Activated naive CD4-positive, alpha-beta T cell treated with anti-CD3 and anti-CD28 coated beads, Interleukin-2, amount 50 U/mL, for 24 hours (primary cell): ENCODE measurements around the gene OIT3.
A peak's percentile ranks its signal among the peaks of the same experiment; 100 is the strongest.
"Not testable (repeated sequence)": the region's sequence is repeated elsewhere in the genome, so short reads cannot be mapped to it uniquely, and the experiment has no call there.

ENCODE experiments used
- H3K27ac Mint-ChIP-seq: one replicate; pipeline ENCODE4 v1.8.0; 2021; ENCODE audit warnings: mild to moderate bottlenecking, mixed read lengths
- H3K27me3 Mint-ChIP-seq: one replicate; pipeline ENCODE4 v1.8.0; 2021; ENCODE audit warnings: mixed read lengths
- H3K36me3 Mint-ChIP-seq: one replicate; pipeline ENCODE4 v1.8.0; 2021; ENCODE audit warnings: mixed read lengths
- H3K4me1 Mint-ChIP-seq: one replicate; pipeline ENCODE4 v1.8.0; 2021; ENCODE audit warnings: mixed read lengths
- H3K4me3 Mint-ChIP-seq: one replicate; pipeline ENCODE4 v1.8.0; 2021; ENCODE audit warnings: mild to moderate bottlenecking, mixed read lengths
- H3K9me3 Mint-ChIP-seq: one replicate; pipeline ENCODE4 v1.8.0; 2021; ENCODE audit warnings: mixed read lengths

The OIT3 gene

GRCh38 chr10:72887043-72887442 is 6.5 kb upstream of the OIT3 start:
- Mint-ChIP-seq H3K27ac (no peak overlapping the region), H3K36me3 (peaks cover 25% of the 10 kb centered on the region), H3K4me3 (peak overlapping the region; percentile 13), H3K9me3 (no peaks in the 10 kb centered on the region), H3K4me1 (peaks cover 21% of the 10 kb centered on the region), H3K27me3 (no peaks in the 10 kb centered on the region)

GRCh38 chr10:72888151-72888638 is 5.3 kb upstream of the OIT3 start:
- Mint-ChIP-seq H3K27ac (peak overlapping the region; percentile 20), H3K4me1 (peaks cover 21% of the 10 kb centered on the region), H3K4me3 (no peak overlapping the region), H3K9me3 (no peaks in the 10 kb centered on the region), H3K36me3 (peaks cover 20% of the 10 kb centered on the region), H3K27me3 (no peaks in the 10 kb centered on the region)

- Mint-ChIP-seq H3K27ac (no peak overlapping the region), H3K4me1 (peaks cover 21% of the 10 kb centered on the region), H3K9me3 (no peaks in the 10 kb centered on the region), H3K36me3 (peaks cover 17% of the 10 kb centered on the region), H3K27me3 (no peaks in the 10 kb centered on the region), H3K4me3 (no peak overlapping the region)
Observed at GRCh38 chr10:72889391-72889831, 4.1 kb upstream of the OIT3 start.

- H3K4me3 Mint-ChIP-seq = no peak overlapping the region
- H3K36me3 Mint-ChIP-seq = peaks cover 14% of the 10 kb centered on the region
- peaks cover 21% of the 10 kb centered on the region for H3K4me1 Mint-ChIP-seq
- no peak overlapping the region for H3K27ac Mint-ChIP-seq
- no peaks in the 10 kb centered on the region for H3K9me3 Mint-ChIP-seq
- peaks cover 1% of the 10 kb centered on the region for H3K27me3 Mint-ChIP-seq
Observed at GRCh38 chr10:72890086-72890485, 3.5 kb upstream of the OIT3 start.

- H3K27me3 Mint-ChIP-seq = peaks cover 2% of the 10 kb centered on the region
- H3K9me3 Mint-ChIP-seq = no peaks in the 10 kb centered on the region
- no peaks in the 10 kb centered on the region for H3K4me1 Mint-ChIP-seq
- H3K36me3 Mint-ChIP-seq = no peaks in the 10 kb centered on the region
- H3K4me3 Mint-ChIP-seq = no peak overlapping the region
- H3K27ac Mint-ChIP-seq = no peak overlapping the region
Observed at GRCh38 chr10:72895236-72895850, 1.8 kb downstream of the OIT3 start.

GRCh38 chr10:72898616-72899015 is 5.1 kb downstream of the OIT3 start:
- Mint-ChIP-seq H3K4me3 (no peak overlapping the region), H3K27ac (no peak overlapping the region), H3K9me3 (no peaks in the 10 kb centered on the region), H3K4me1 (no peaks in the 10 kb centered on the region), H3K36me3 (no peaks in the 10 kb centered on the region), H3K27me3 (peaks cover 2% of the 10 kb centered on the region)

- no peaks in the 10 kb centered on the region for H3K36me3 Mint-ChIP-seq
- no peaks in the 10 kb centered on the region for H3K4me1 Mint-ChIP-seq
- peaks cover 2% of the 10 kb centered on the region for H3K27me3 Mint-ChIP-seq
Observed at GRCh38 chr10:72899545-72899944, 6.0 kb downstream of the OIT3 start.

GRCh38 chr10:72903941-72904446 is 10.5 kb downstream of the OIT3 start:
- not testable (repeated sequence) for H3K27me3 Mint-ChIP-seq, H3K27ac Mint-ChIP-seq, H3K9me3 Mint-ChIP-seq, H3K4me3 Mint-ChIP-seq, H3K36me3 Mint-ChIP-seq, H3K4me1 Mint-ChIP-seq

More at GRCh38 chr10:72899545-72899944, 6.0 kb downstream of the OIT3 start:
- Mint-ChIP-seq H3K9me3 (no peaks in the 10 kb centered on the region), H3K4me3 (no peak overlapping the region), H3K27ac (no peak overlapping the region)

GRCh38 chr10:72904806-72905205 is 11.3 kb downstream of the OIT3 start:
- Mint-ChIP-seq H3K9me3 (no peaks in the 10 kb centered on the region), H3K27ac (no peak overlapping the region), H3K36me3 (no peaks in the 10 kb centered on the region), H3K4me3 (no peak overlapping the region), H3K4me1 (no peaks in the 10 kb centered on the region), H3K27me3 (no peaks in the 10 kb centered on the region)

- H3K4me1 Mint-ChIP-seq = no peaks in the 10 kb centered on the region
- H3K4me3 Mint-ChIP-seq = no peak overlapping the region
- H3K36me3 Mint-ChIP-seq = no peaks in the 10 kb centered on the region
- H3K27me3 Mint-ChIP-seq = no peaks in the 10 kb centered on the region
- H3K9me3 Mint-ChIP-seq = no peaks in the 10 kb centered on the region
- no peak overlapping the region for H3K27ac Mint-ChIP-seq
Observed at GRCh38 chr10:72906446-72906845, 12.9 kb downstream of the OIT3 start.

GRCh38 chr10:72910705-72911104 is 17.2 kb downstream of the OIT3 start:
- Mint-ChIP-seq H3K4me3 (no peak overlapping the region), H3K27ac (no peak overlapping the region), H3K4me1 (no peaks in the 10 kb centered on the region), H3K27me3 (no peaks in the 10 kb centered on the region), H3K9me3 (no peaks in the 10 kb centered on the region), H3K36me3 (no peaks in the 10 kb centered on the region)

- no peak overlapping the region for H3K4me3 Mint-ChIP-seq
- no peaks in the 10 kb centered on the region for H3K27me3 Mint-ChIP-seq
- no peaks in the 10 kb centered on the region for H3K36me3 Mint-ChIP-seq
- H3K27ac Mint-ChIP-seq = no peak overlapping the region
- no peaks in the 10 kb centered on the region for H3K9me3 Mint-ChIP-seq
- no peaks in the 10 kb centered on the region for H3K4me1 Mint-ChIP-seq
Observed at GRCh38 chr10:72911758-72912157, 18.2 kb downstream of the OIT3 start.

GRCh38 chr10:72912736-72913135 is 19.2 kb downstream of the OIT3 start:
- no peaks in the 10 kb centered on the region for H3K9me3 Mint-ChIP-seq
- no peaks in the 10 kb centered on the region for H3K4me1 Mint-ChIP-seq
- no peak overlapping the region for H3K4me3 Mint-ChIP-seq
- H3K36me3 Mint-ChIP-seq = no peaks in the 10 kb centered on the region
- no peak overlapping the region for H3K27ac Mint-ChIP-seq
- H3K27me3 Mint-ChIP-seq = no peaks in the 10 kb centered on the region

GRCh38 chr10:72913287-72913686 is 19.7 kb downstream of the OIT3 start:
- Mint-ChIP-seq H3K36me3 (no peaks in the 10 kb centered on the region), H3K4me1 (no peaks in the 10 kb centered on the region), H3K27me3 (no peaks in the 10 kb centered on the region), H3K27ac (peak overlapping the region; percentile 71), H3K9me3 (no peaks in the 10 kb centered on the region), H3K4me3 (no peak overlapping the region)

GRCh38 chr10:72917201-72917600 is 23.7 kb downstream of the OIT3 start:
- not testable (repeated sequence) for H3K4me1 Mint-ChIP-seq, H3K36me3 Mint-ChIP-seq, H3K27ac Mint-ChIP-seq, H3K4me3 Mint-ChIP-seq, H3K27me3 Mint-ChIP-seq
- H3K9me3 Mint-ChIP-seq = peaks cover 11% of the 10 kb centered on the region

GRCh38 chr10:72917803-72918332 is 24.3 kb downstream of the OIT3 start:
- not testable (repeated sequence) for H3K4me3 Mint-ChIP-seq, H3K27me3 Mint-ChIP-seq, H3K4me1 Mint-ChIP-seq, H3K36me3 Mint-ChIP-seq, H3K27ac Mint-ChIP-seq
- H3K9me3 Mint-ChIP-seq = peaks cover 11% of the 10 kb centered on the region

GRCh38 chr10:72918352-72918751 is 24.8 kb downstream of the OIT3 start:
- H3K4me1 Mint-ChIP-seq = no peaks in the 10 kb centered on the region
- H3K27me3 Mint-ChIP-seq = peaks cover 1% of the 10 kb centered on the region
- H3K27ac Mint-ChIP-seq = no peak overlapping the region
- no peak overlapping the region for H3K4me3 Mint-ChIP-seq
- peaks cover 11% of the 10 kb centered on the region for H3K9me3 Mint-ChIP-seq
- H3K36me3 Mint-ChIP-seq = peaks cover 9% of the 10 kb centered on the region
